AG04450 (cell line): ENCODE data around the gene SPINT3. TPM values are rescaled to one million over a fixed set of nuclear protein-coding genes. Genes with fewer than 3 reads are reported as not detected.

Source experiments
- CTCF ChIA-PET: fragments of 300-600, 350-600 bp; formaldehyde crosslinking; extraction: SDS; loops from one replicate; lab custom pipeline; 2022; ENCODE audit warnings: antibody characterized with exemption, inconsistent platforms; lab: Charles Lee
- POLR2A ChIA-PET: fragments of 350-600 bp; formaldehyde crosslinking; extraction: SDS; loops from one replicate; lab custom pipeline; 2021; ENCODE audit warnings: antibody characterized with exemption, inconsistent platforms; lab: Yijun Ruan, JAX
- DNase-seq: peaks from one replicate; pipeline ENCODE4 v3.0.0-alpha.2; 2011; ENCODE audit warnings: low read depth, low spot score
- H3K27ac ChIP-seq: one replicate; pipeline ENCODE4 v1.5.1; 2012; ENCODE audit warnings: low read depth, low read length, control low read depth
- H3K27me3 ChIP-seq: one replicate; pipeline ENCODE4 v1.6.0; 2012; ENCODE audit warnings: low read length; ENCODE audit not compliant: control insufficient read depth, insufficient read depth
- H3K4me3 ChIP-seq: 2 replicates; pipeline ENCODE4 v1.5.1; 2011; ENCODE audit warnings: mild to moderate bottlenecking, low read depth, low read length, control low read depth
- H3K9me3 ChIP-seq: 2 replicates; pipeline ENCODE4 v1.5.1; 2012; ENCODE audit warnings: low read length; ENCODE audit not compliant: control insufficient read depth, insufficient read depth
- CTCF ChIP-seq: IDR thresholded peaks from 2 replicates; pipeline ENCODE4 v1.5.1; 2011; ENCODE audit warnings: low read depth, low read length, control low read depth, inconsistent platforms
- polyA plus RNA-seq: library from polyadenylated mRNA; depleted of rRNA; stranded (reverse); fragments of >200 nt; gene quantifications from 2 replicates; pipeline ENCODE4 v1.2.3, GENCODE V29; 2011

The SPINT3 gene
- polyA plus RNA-seq, 1 experiment = not detected

GRCh38 chr20:45538209-45538799 lies 22.9 kb upstream of the SPINT3 start:
- no peak overlapping the region for H3K4me3 ChIP-seq
- no peaks in the 10 kb centered on the region for H3K9me3 ChIP-seq
- no peak overlapping the region for H3K27ac ChIP-seq
- no peak for TF ChIP-seq CTCF
- POLR2A ChIA-PET = no interaction called here
- peaks cover 5% of the 10 kb centered on the region for H3K27me3 ChIP-seq
- CTCF ChIA-PET = interaction anchor here (0.6 to 1.0 kb wide), 2 partner anchors 219 to 232 kb away, joined by 3 to 4 read pairs; no protein-coding TSS in a partner anchor
- DNase-seq = no peak

- no peak for TF ChIP-seq CTCF
- DNase-seq = no peak
- Histone ChIP-seq H3K9me3 (no peaks in the 10 kb centered on the region), H3K4me3 (no peak overlapping the region), H3K27ac (no peak overlapping the region), H3K27me3 (no peaks in the 10 kb centered on the region)
- ChIA-PET POLR2A (no interaction called here), CTCF (no interaction called here)
Observed at GRCh38 chr20:45527294-45527693, 11.9 kb upstream of the SPINT3 start.

- no peak for DNase-seq
- Histone ChIP-seq H3K4me3 (no peak overlapping the region), H3K27me3 (no peaks in the 10 kb centered on the region), H3K27ac (no peak overlapping the region), H3K9me3 (no peaks in the 10 kb centered on the region)
- POLR2A ChIA-PET = no interaction called here
- CTCF ChIA-PET = no interaction called here
- no peak for TF ChIP-seq CTCF
Observed at GRCh38 chr20:45523821-45524220, 8.4 kb upstream of the SPINT3 start.

GRCh38 chr20:45518282-45518681 lies 2.9 kb upstream of the SPINT3 start:
- ChIA-PET CTCF (no interaction called here), POLR2A (no interaction called here)
- TF ChIP-seq CTCF = no peak
- Histone ChIP-seq H3K27ac (no peak overlapping the region), H3K27me3 (no peaks in the 10 kb centered on the region), H3K4me3 (no peak overlapping the region), H3K9me3 (no peaks in the 10 kb centered on the region)
- DNase-seq = no peak

GRCh38 chr20:45510242-45510862 lies 5.1 kb downstream of the SPINT3 start:
- no peak overlapping the region for H3K27ac ChIP-seq
- no peak for DNase-seq
- ChIA-PET CTCF (no interaction called here), POLR2A (no interaction called here)
- H3K9me3 ChIP-seq = no peaks in the 10 kb centered on the region
- peaks cover 4% of the 10 kb centered on the region for H3K27me3 ChIP-seq
- TF ChIP-seq CTCF = no peak
- H3K4me3 ChIP-seq = no peak overlapping the region
